Spleen (tissue), 11 donors: Measurements from ENCODE around the gene KCNK4. TPM values are rescaled to one million over a fixed set of nuclear protein-coding genes. Genes with fewer than 3 reads are reported as not detected.

Experiments used
- DNase-seq: peaks from one replicate; pipeline ENCODE4 v3.0.0-alpha.2; 2020
- H3K27ac ChIP-seq, 8 donors: fragments of 200-600 bp; sonication (generic) in 7 of 8; 1 replicate in 4 of 8; 2 replicates in 4 of 8; pipeline versions ENCODE4 v1.5.0 to v1.8.0; 2016 to 2021; ENCODE audit warnings: inconsistent platforms in 4 of 8, mild to moderate bottlenecking in 4 of 8, moderate library complexity in 1 of 8
- H3K27me3 ChIP-seq, 7 donors: fragments of 200-600 bp; sonication (generic) in 6 of 7; replicated peaks in 1 of 7; 1 replicate in 4 of 7; 2 replicates in 3 of 7; pipeline versions ENCODE4 v1.5.0 to v1.8.0; 2016 to 2021; ENCODE audit warnings: inconsistent platforms in 3 of 7, mild to moderate bottlenecking in 1 of 7
- H3K36me3 ChIP-seq, 6 donors: fragments of 200-600 bp; sonication (generic) in 5 of 6; 1 replicate in 4 of 6; 2 replicates in 2 of 6; pipeline versions ENCODE4 v1.5.0 to v1.8.0; 2016 to 2021; ENCODE audit warnings: inconsistent platforms in 2 of 6
- H3K4me1 ChIP-seq, 6 donors: fragments of 200-600 bp; sonication (generic) in 5 of 6; 1 replicate in 3 of 6; 2 replicates in 3 of 6; pipeline versions ENCODE4 v1.5.0 to v1.8.0; 2016 to 2021; ENCODE audit warnings: inconsistent platforms in 3 of 6
- H3K4me3 ChIP-seq, 8 donors: fragments of 200-600 bp; sonication (generic) in 7 of 8; 1 replicate in 4 of 8; 2 replicates in 4 of 8; pipeline versions ENCODE4 v1.5.0 to v1.8.0; 2016 to 2021; ENCODE audit warnings: inconsistent platforms in 4 of 8, mild to moderate bottlenecking in 4 of 8, moderate library complexity in 2 of 8
- H3K9me3 ChIP-seq, 8 donors: fragments of 200-600 bp; sonication (generic) in 7 of 8; 1 replicate in 4 of 8; 2 replicates in 4 of 8; pipeline versions ENCODE4 v1.5.0 to v1.8.0; 2016 to 2021; ENCODE audit warnings: inconsistent platforms in 4 of 8
- CTCF ChIP-seq, 11 experiments: fragments of 200-600 bp in 7 of 11; fragments of 450-650 bp in 4 of 11; sonication (generic) in 4 of 11; IDR thresholded peaks in 8 of 11; conservative IDR thresholded peaks in 3 of 11; 1 replicate in 7 of 11; 2 replicates in 4 of 11; pipeline versions ENCODE4 v1.4.0 to v1.8.0; 2016 to 2021; ENCODE audit warnings: antibody characterized with exemption in 11 of 11, inconsistent platforms in 4 of 11, mild to moderate bottlenecking in 1 of 11
- POLR2A ChIP-seq, 3 donors: fragments of 450-650 bp; IDR thresholded peaks; one replicate each; pipeline ENCODE4 v1.5.1; 2017; ENCODE audit warnings: antibody characterized with exemption in 3 of 3, mild to moderate bottlenecking in 1 of 3
- POLR2AphosphoS5 ChIP-seq, 3 donors: sonication (generic); formaldehyde crosslinking; IDR thresholded peaks; one replicate each; pipeline ENCODE4 v1.5.1; 2017; ENCODE audit warnings: antibody characterized with exemption in 3 of 3
- WGBS, 5 donors: extraction: QIAGEN DNeasy Blood & Tissue Kit in 3 of 5; methylation state at CpG; one replicate each; pipeline versions ENCODE4 v1.1.5 to v1.1.7; 2013 to 2018; 5-methylcytosine and 5-hydroxymethylcytosine counted together
- intact Hi-C: fragments of 100-400 bp; cut with DNase I; formaldehyde crosslinking; loops from one replicate; pipeline ENCODE4 v1.15.0; 2023; ENCODE audit warnings: low total_unique reads
- polyA plus RNA-seq, 3 donors: library from polyadenylated mRNA; stranded (reverse); fragments of 200-250 nt; gene quantifications; one replicate each; pipeline ENCODE4 v1.2.1, GENCODE V29; 2013
- total RNA-seq, 7 donors: library from RNA; depleted of rRNA in 3 of 7; stranded (reverse); fragments of >200 nt in 3 of 7; fragmentation: NEBNext Ultra II Directional in 4 of 7; extraction: Animal tissue kit (Norgen Biotek cat#: 25700) in 4 of 7; gene quantifications; one replicate each; pipeline versions ENCODE4 v1.1.0 to v1.2.1, GENCODE V29; 2016 to 2021
- donor health status: healthy with polysubstance abuse.
- donor health status: DM: no; HTN: no; CAD: no; lungs with moderate emphysema.
- donor health status: DM: no; HTN: no; CAD: no.
- donor health status: Bipolar disorder and iron deficiency.
- donor health status: healthy.
- donor health status: DM: no; HTN: no; CAD: no.
- donor health status: DM: yes; HTN: yes; CAD: no.

KCNK4 gene
- total and polyA plus RNA-seq, 10 donors: 0.06 to 0.77 (median 0.35) TPM; not detected in 5

GRCh38 chr11:64334764-64335735 is 43.9 kb downstream of the KCNK4 start:
- no peaks in the 10 kb centered on the region for H3K27me3 ChIP-seq
- TF ChIP-seq POLR2A (IDR thresholded peaks at IDR 0.05): no peak
- peak in 2 of 3 donors; percentile 43 to 54 for TF ChIP-seq POLR2AphosphoS5 (IDR thresholded peaks at IDR 0.05)
- DNase-seq: no peak
- intact Hi-C loops: no loop called here
- no peak overlapping the region for H3K4me3 ChIP-seq
- H3K9me3 ChIP-seq: no peaks in the 10 kb centered on the region
- H3K4me1 ChIP-seq: peaks cover 17 to 84% (median 43%) of the 10 kb centered on the region in 6 donors
- H3K36me3 ChIP-seq: peaks cover 0 to 12% (median 0%) of the 10 kb centered on the region in 6 donors
- 41 to 58% (median 52%) methylated on average over 13 of the region's 13 CpGs for whole genome bisulfite sequencing, 5 donors
- H3K27ac ChIP-seq: peak overlapping the region in 6 of 8 donors; percentile 15 to 64 (median 43)

GRCh38 chr11:64337538-64338249 is 46.6 kb downstream of the KCNK4 start:
- Histone ChIP-seq H3K9me3 (no peaks in the 10 kb centered on the region), H3K27me3 (peaks cover 0 to 5% (median 0%) of the 10 kb centered on the region in 7 donors), H3K36me3 (peaks cover 0 to 12% (median 0%) of the 10 kb centered on the region in 6 donors), H3K4me3 (no peak overlapping the region), H3K4me1 (peaks cover 22 to 84% (median 48%) of the 10 kb centered on the region in 6 donors), H3K27ac (no peak overlapping the region)
- TF ChIP-seq POLR2A (IDR thresholded peaks at IDR 0.05) (no peak), CTCF (IDR thresholded peaks at IDR 0.05 in 8 of 11, conservative IDR thresholded peaks at IDR 0.05 in 3 of 11) (no peak), POLR2AphosphoS5 (IDR thresholded peaks at IDR 0.05) (no peak)
- intact Hi-C loops: no loop called here
- 73 to 87% (median 77%) methylated on average over 8 of the region's 8 CpGs for WGBS, 5 donors
- DNase-seq: no peak

GRCh38 chr11:64338716-64339115 is 47.6 kb downstream of the KCNK4 start:
- H3K4me3 ChIP-seq: peak overlapping the region in 1 of 8 donors; percentile 82
- 78 to 92% (median 83%) methylated on average over 8 of the region's 8 CpGs for WGBS, 5 donors
- H3K36me3 ChIP-seq: peaks cover 0 to 21% (median 4%) of the 10 kb centered on the region in 6 donors
- peak overlapping the region in 6 of 8 donors; percentile 71 to 95 (median 92) for H3K27ac ChIP-seq
- H3K27me3 ChIP-seq: peaks cover 0 to 5% (median 0%) of the 10 kb centered on the region in 7 donors
- H3K4me1 ChIP-seq: peaks cover 22 to 91% (median 54%) of the 10 kb centered on the region in 6 donors
- intact Hi-C loops: no loop called here
- DNase-seq: no peak
- no peaks in the 10 kb centered on the region for H3K9me3 ChIP-seq
- TF ChIP-seq CTCF (IDR thresholded peaks at IDR 0.05 in 8 of 11, conservative IDR thresholded peaks at IDR 0.05 in 3 of 11): no peak
- no peak for TF ChIP-seq POLR2A (IDR thresholded peaks at IDR 0.05)
- no peak for TF ChIP-seq POLR2AphosphoS5 (IDR thresholded peaks at IDR 0.05)

GRCh38 chr11:64339286-64339685 is 48.2 kb downstream of the KCNK4 start:
- peaks cover 22 to 93% (median 54%) of the 10 kb centered on the region in 6 donors for H3K4me1 ChIP-seq

More at GRCh38 chr11:64339286-64339685, 48.2 kb downstream of the KCNK4 start:
- peaks cover 0 to 5% (median 0%) of the 10 kb centered on the region in 7 donors for H3K27me3 ChIP-seq
- H3K9me3 ChIP-seq: no peaks in the 10 kb centered on the region
- 54 to 61% (median 56%) methylated on average over 4 of the region's 4 CpGs for WGBS, 5 donors
- H3K27ac ChIP-seq: peak overlapping the region; percentile 63 to 95 (median 88)
- DNase-seq: no peak
- H3K36me3 ChIP-seq: peaks cover 0 to 27% (median 10%) of the 10 kb centered on the region in 6 donors
- TF ChIP-seq CTCF (IDR thresholded peaks at IDR 0.05 in 8 of 11, conservative IDR thresholded peaks at IDR 0.05 in 3 of 11): no peak
- TF ChIP-seq POLR2AphosphoS5 (IDR thresholded peaks at IDR 0.05): no peak
- no peak for TF ChIP-seq POLR2A (IDR thresholded peaks at IDR 0.05)
- H3K4me3 ChIP-seq: peak overlapping the region in 7 of 8 donors; percentile 36 to 82 (median 53)
- intact Hi-C loops: no loop called here
